IMR-90 (cell line): ENCODE data around the gene TANGO2. TPM values are rescaled to one million over a fixed set of nuclear protein-coding genes. Genes with fewer than 3 reads are reported as not detected.
A peak's percentile ranks its signal among the peaks of the same experiment; 100 is the strongest.

Source experiments
- ATAC-seq: fragments of 200-7000 bp; cut with Tn5 transposase; 2 replicates; pipeline ENCODE4 v1.9.1; 2020; ENCODE audit warnings: low read depth, mild to moderate bottlenecking, moderate library complexity
- BruUV-seq: library from RNA; stranded (reverse); fragments of 400-500 nt; replicated peaks from 2 replicates; lab custom pipeline; 2021; lab: Mats Ljungman, UMichigan
- CTCF ChIA-PET: fragments of 300-600 bp; formaldehyde crosslinking; extraction: SDS; loops from one replicate; lab custom pipeline; 2021; ENCODE audit warnings: antibody characterized with exemption; lab: Yijun Ruan, JAX
- POLR2A ChIA-PET: fragments of 300-600 bp; sonication (Branson Sonifier 250); formaldehyde crosslinking; loops from one replicate; lab custom pipeline; 2022; ENCODE audit warnings: antibody characterized with exemption; ENCODE audit not compliant: unreplicated experiment; lab: Charles Lee
- DNase-seq: peaks from one replicate; pipeline ENCODE4 v3.0.0; 2013
- H2AFZ ChIP-seq: replicated peaks from 2 replicates; pipeline ENCODE3; 2013; ENCODE audit warnings: low read length, mild to moderate bottlenecking; ENCODE audit not compliant: poor library complexity
- H2AK5ac ChIP-seq: 2 replicates; pipeline ENCODE4 v1.6.1; 2013; ENCODE audit warnings: low read depth, low read length, inconsistent platforms
- H2AK9ac ChIP-seq: replicated peaks from 2 replicates; pipeline ENCODE3; 2013; ENCODE audit warnings: mild to moderate bottlenecking, low read depth, low read length, moderate library complexity; ENCODE audit not compliant: poor library complexity
- H2BK120ac ChIP-seq: 2 replicates; pipeline ENCODE4 v1.6.1; 2013; ENCODE audit warnings: low read depth, low read length, inconsistent platforms
- H2BK15ac ChIP-seq: 3 replicates; pipeline ENCODE4 v1.6.1; 2013; ENCODE audit warnings: low read depth, low read length, inconsistent platforms
- H2BK20ac ChIP-seq: 2 replicates; pipeline ENCODE4 v1.6.1; 2013; ENCODE audit warnings: low read depth, mild to moderate bottlenecking, inconsistent platforms, low read length, moderate library complexity
- H2BK5ac ChIP-seq: 2 replicates; pipeline ENCODE4 v1.6.1; 2013; ENCODE audit warnings: mild to moderate bottlenecking, low read depth, low read length, inconsistent platforms; ENCODE audit not compliant: poor library complexity, severe bottlenecking
- H3K14ac ChIP-seq: replicated peaks from 2 replicates; pipeline ENCODE4 v1.6.1; 2013; ENCODE audit warnings: low read depth, low read length, inconsistent platforms
- H3K18ac ChIP-seq: 2 replicates; pipeline ENCODE4 v1.6.1; 2013; ENCODE audit warnings: low read depth, low read length, control low read depth
- H3K23ac ChIP-seq: 2 replicates; pipeline ENCODE4 v1.6.1; 2013; ENCODE audit warnings: low read depth, low read length, inconsistent platforms
- H3K27ac ChIP-seq: 2 replicates; pipeline ENCODE4 v1.5.1; 2013; ENCODE audit warnings: mild to moderate bottlenecking, control low read depth, low read length; ENCODE audit not compliant: insufficient read depth
- H3K27me3 ChIP-seq: 2 replicates; pipeline ENCODE4 v1.6.1; 2013; ENCODE audit warnings: low read length; ENCODE audit not compliant: control insufficient read depth, insufficient read depth
- H3K36me3 ChIP-seq: 2 replicates; pipeline ENCODE4 v1.6.1; 2013; ENCODE audit warnings: low read length, mixed read lengths; ENCODE audit not compliant: control insufficient read depth, insufficient read depth
- H3K4ac ChIP-seq: 2 replicates; pipeline ENCODE4 v1.6.1; 2013; ENCODE audit warnings: low read depth, low read length, inconsistent platforms
- H3K4me1 ChIP-seq: 2 replicates; pipeline ENCODE4 v1.6.1; 2013; ENCODE audit warnings: low read length, mixed read lengths; ENCODE audit not compliant: control insufficient read depth, insufficient read depth
- H3K4me2 ChIP-seq: 2 replicates; pipeline ENCODE4 v1.6.1; 2013; ENCODE audit warnings: low read depth, mild to moderate bottlenecking, control low read depth, low read length, moderate library complexity
- H3K4me3 ChIP-seq: 2 replicates; pipeline ENCODE4 v1.5.1; 2013; ENCODE audit warnings: low read depth, mild to moderate bottlenecking, control low read depth, low read length, moderate library complexity; ENCODE audit not compliant: insufficient read depth
- H3K56ac ChIP-seq: 2 replicates; pipeline ENCODE4 v1.6.1; 2013; ENCODE audit warnings: low read length, inconsistent platforms; ENCODE audit not compliant: insufficient read depth; ENCODE audit errors: extremely low read depth
- H3K79me1 ChIP-seq, 2 experiments: 2 replicates each; pipeline ENCODE4 v1.6.1; 2013; ENCODE audit warnings: low read length in 2 of 2, inconsistent platforms in 1 of 2, low read depth in 1 of 2
- H3K9ac ChIP-seq: 2 replicates; pipeline ENCODE4 v1.6.1; 2013; ENCODE audit warnings: low read depth, low read length, control low read depth
- H3K9me1 ChIP-seq: 2 replicates; pipeline ENCODE4 v1.6.1; 2013; ENCODE audit warnings: low read length, inconsistent platforms; ENCODE audit not compliant: insufficient read depth
- H3K9me3 ChIP-seq: 2 replicates; pipeline ENCODE4 v1.6.1; 2013; ENCODE audit warnings: low read length; ENCODE audit not compliant: control insufficient read depth, insufficient read depth
- H4K20me1 ChIP-seq: 2 replicates; pipeline ENCODE4 v1.6.1; 2013; ENCODE audit warnings: low read length, inconsistent platforms; ENCODE audit not compliant: insufficient read depth
- H4K5ac ChIP-seq: 2 replicates; pipeline ENCODE4 v1.6.1; 2013; ENCODE audit warnings: mild to moderate bottlenecking, low read depth, low read length, control low read depth
- H4K8ac ChIP-seq, 2 experiments: 2 replicates each; pipeline ENCODE4 v1.6.1; 2013; ENCODE audit warnings: low read depth in 2 of 2, low read length in 2 of 2, control low read depth in 1 of 2, inconsistent platforms in 1 of 2
- H4K91ac ChIP-seq: 2 replicates; pipeline ENCODE4 v1.6.1; 2013; ENCODE audit warnings: low read depth, low read length, inconsistent platforms; ENCODE audit not compliant: insufficient read depth
- CHD1 ChIP-seq: IDR thresholded peaks from 2 replicates; pipeline ENCODE4 v1.6.1; 2012; ENCODE audit warnings: low read depth, low read length, improper control_type of control experiment
- POLR2A ChIP-seq: IDR thresholded peaks from 2 replicates; pipeline ENCODE4 v1.6.1; 2012; ENCODE audit warnings: mild to moderate bottlenecking, low read depth, low read length
- RAD21 ChIP-seq: IDR thresholded peaks from 2 replicates; pipeline ENCODE4 v1.6.1; 2012; ENCODE audit warnings: low read length, improper control_type of control experiment
- SMC3 ChIP-seq: fragments of 150-350 bp; IDR thresholded peaks from 2 replicates; pipeline ENCODE4 v1.6.1; 2016; ENCODE audit warnings: low read depth, mild to moderate bottlenecking, antibody characterized with exemption, low read length, moderate library complexity
- WGBS, 2 experiments: methylation state at CpG; one replicate each; pipeline versions ENCODE4 v1.1.5 to v1.1.7; 2013; ENCODE audit warnings: missing lambda C conversion rate in 2 of 2; ENCODE audit not compliant: insufficient read length in 1 of 2; ENCODE audit errors: extremely low coverage in 2 of 2; 5-methylcytosine and 5-hydroxymethylcytosine counted together
- dilution Hi-C: fragments of 300-500 bp; cut with HindIII; formaldehyde crosslinking; loops from one replicate; pipeline ENCODE4 v1.14.3; 2018; ENCODE audit warnings: low sequenced_read_pairs; ENCODE audit not compliant: unreplicated experiment
- in situ Hi-C: fragments of 300-500 bp; cut with MboI; formaldehyde crosslinking; loops from 3 replicates; pipeline ENCODE4 v1.14.3; 2019; ENCODE audit warnings: low sequenced_read_pairs, inconsistent platforms, mixed read lengths
- intact Hi-C: fragments of 100-400 bp; cut with micrococcal nuclease; formaldehyde crosslinking; loops from 2 replicates; pipeline ENCODE4 v1.10.0; 2022
- polyA plus RNA-seq, 3 experiments: library from polyadenylated mRNA; depleted of rRNA; stranded (reverse); fragments of >200 nt; gene quantifications; 2 replicates each; pipeline ENCODE4 v1.2.3, GENCODE V29; 2012; ENCODE audit warnings: low replicate concordance in 1 of 3
- total RNA-seq: library from RNA; depleted of rRNA; stranded (reverse); fragments of >200 nt; gene quantifications from 2 replicates; pipeline ENCODE4 v1.2.3, GENCODE V29; 2012

TANGO2 gene
- total and polyA plus RNA-seq, 2 of the 4 experiments (the other 2 are of a cell fraction) = 45.1 to 75.1 TPM

- H3K4me1 ChIP-seq = no peaks in the 10 kb centered on the region
- no peak overlapping the region for H3K18ac ChIP-seq
- no peak overlapping the region for H2AFZ ChIP-seq
- H2BK120ac ChIP-seq = no peak overlapping the region
- H3K4ac ChIP-seq = no peak overlapping the region
- no peak overlapping the region for H4K91ac ChIP-seq
- BruUV-seq = no TSS peak
- in situ Hi-C loops (no loop called here), intact Hi-C loops (no loop called here), dilution Hi-C loops (no loop called here)
- H2AK5ac ChIP-seq = no peak overlapping the region
- CTCF ChIA-PET = no interaction called here
- ATAC-seq (no peak), DNase-seq (peak; percentile 8)
- POLR2A ChIA-PET = no interaction called here
- no peaks in the 10 kb centered on the region for H3K9me3 ChIP-seq
- no peak overlapping the region for H2BK20ac ChIP-seq
- peaks cover 5 to 8% of the 10 kb centered on the region in 2 experiments; a peak in 1 of 4 replicates for H3K79me1 ChIP-seq
- peaks cover 6% of the 10 kb centered on the region for H3K9me1 ChIP-seq
- 87% methylated on average over 8 of the region's 11 CpGs; no CpG with 5 or more reads in 1 of the 2 experiments for whole genome bisulfite sequencing, 2 experiments
- H3K14ac ChIP-seq = no peak overlapping the region
- H3K4me3 ChIP-seq = no peak overlapping the region
- H3K56ac ChIP-seq = no peak overlapping the region
- H4K8ac ChIP-seq = no peak overlapping the region
- no peaks in the 10 kb centered on the region for H3K27me3 ChIP-seq
- H2BK5ac ChIP-seq = no peak overlapping the region
- H4K20me1 ChIP-seq = no peaks in the 10 kb centered on the region; the same call in 1 of the 2 replicates
- H3K23ac ChIP-seq = no peak overlapping the region
- no peak overlapping the region for H3K9ac ChIP-seq
- no peak overlapping the region for H3K27ac ChIP-seq
- no peak overlapping the region for H2AK9ac ChIP-seq
- no peak overlapping the region for H3K4me2 ChIP-seq
- H4K5ac ChIP-seq = no peak overlapping the region
- H3K36me3 ChIP-seq = peaks cover 40% of the 10 kb centered on the region
- no peak overlapping the region for H2BK15ac ChIP-seq
- TF ChIP-seq RAD21 = no peak
- no peak for TF ChIP-seq POLR2A
- TF ChIP-seq SMC3 = no peak
- no peak for TF ChIP-seq CHD1
These were observed 40.6 kb downstream of the TANGO2 start for GRCh38 chr22:20061481-20061861.
